ENCODE data around the gene LACTB.
"Not testable (repeated sequence)": the region's sequence is repeated elsewhere in the genome, so short reads cannot be mapped to it uniquely, and the experiment has no call there.

The LACTB gene

GRCh38 chr15:63104727-63105126 is 16.9 kb upstream of the LACTB start:
- no peak for TF ChIP-seq CTCF (IDR thresholded peaks at IDR 0.05; ENCODE audit: low read depth, low read length)
- DNase-seq (ENCODE audit: extremely low read depth, low read depth): no peak

GRCh38 chr15:63105354-63105753 is 16.3 kb upstream of the LACTB start:
- not testable (repeated sequence) for DNase-seq (ENCODE audit: extremely low read depth, low read depth)

- TF ChIP-seq CTCF (IDR thresholded peaks at IDR 0.05; ENCODE audit: low read depth, low read length): no peak
- DNase-seq (ENCODE audit: extremely low read depth, low read depth): peak; percentile 100
These were observed 13.6 kb upstream of the LACTB start for GRCh38 chr15:63107895-63108546.

- no peak for TF ChIP-seq CTCF (IDR thresholded peaks at IDR 0.05; ENCODE audit: low read depth, low read length)
- DNase-seq (ENCODE audit: extremely low read depth, low read depth): no peak
These were observed 12.2 kb upstream of the LACTB start for GRCh38 chr15:63109498-63109897.

GRCh38 chr15:63109920-63110319 is 11.7 kb upstream of the LACTB start:
- no peak for DNase-seq (ENCODE audit: extremely low read depth, low read depth)

GRCh38 chr15:63110428-63111026 is 11.1 kb upstream of the LACTB start:
- TF ChIP-seq CTCF (IDR thresholded peaks at IDR 0.05; ENCODE audit: low read depth, low read length): no peak
- DNase-seq (ENCODE audit: extremely low read depth, low read depth): no peak

More at GRCh38 chr15:63109920-63110319, 11.7 kb upstream of the LACTB start:
- no peak for TF ChIP-seq CTCF (IDR thresholded peaks at IDR 0.05; ENCODE audit: low read depth, low read length)

GRCh38 chr15:63111481-63111880 is 10.2 kb upstream of the LACTB start:
- TF ChIP-seq CTCF (IDR thresholded peaks at IDR 0.05; ENCODE audit: low read depth, low read length): no peak
- no peak for DNase-seq (ENCODE audit: extremely low read depth, low read depth)

GRCh38 chr15:63112871-63113270 is 8.8 kb upstream of the LACTB start:
- DNase-seq (ENCODE audit: extremely low read depth, low read depth): no peak

More at GRCh38 chr15:63112871-63113270, 8.8 kb upstream of the LACTB start:
- no peak for TF ChIP-seq CTCF (IDR thresholded peaks at IDR 0.05; ENCODE audit: low read depth, low read length)
